HG03280 (cell line): ENCODE results near the gene DLK1.

Experiments
- ATAC-seq: cut with Tn5 transposase; IDR thresholded peaks from one replicate; pipeline ENCODE4 v1.9.1; 2021; ENCODE audit warnings: mild to moderate bottlenecking, moderate library complexity; ENCODE audit not compliant: unreplicated experiment

DLK1 gene

DNA sequence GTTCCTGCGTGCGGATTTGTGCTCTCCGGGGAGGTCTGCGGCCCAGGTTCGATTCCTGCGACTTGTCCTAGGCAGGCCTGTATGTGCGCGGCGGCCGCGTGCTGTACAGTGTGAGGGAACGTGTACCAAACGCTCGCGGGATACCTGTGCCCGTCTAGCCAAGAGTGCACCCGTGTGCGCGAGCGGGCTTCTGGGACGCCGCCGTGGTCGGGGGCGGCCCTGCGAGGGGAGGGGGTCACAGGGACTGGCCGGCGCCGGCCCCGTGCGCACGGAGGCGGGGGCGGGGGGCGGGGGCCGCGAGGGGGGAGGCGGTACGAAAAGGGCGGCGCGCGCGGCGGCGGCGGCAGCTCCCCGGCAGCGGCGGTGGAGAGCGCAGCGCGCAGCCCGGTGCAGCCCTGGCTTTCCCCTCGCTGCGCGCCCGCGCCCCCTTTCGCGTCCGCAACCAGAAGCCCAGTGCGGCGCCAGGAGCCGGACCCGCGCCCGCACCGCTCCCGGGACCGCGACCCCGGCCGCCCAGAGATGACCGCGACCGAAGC is at the start of gene DLK1:
Gene DLK1, plus strand, starts transcription at position 343 of the 536 bp plus-strand sequence. Its CDS starts 177 bp downstream, at position 520.
- ATAC-seq: no peak

DNA sequence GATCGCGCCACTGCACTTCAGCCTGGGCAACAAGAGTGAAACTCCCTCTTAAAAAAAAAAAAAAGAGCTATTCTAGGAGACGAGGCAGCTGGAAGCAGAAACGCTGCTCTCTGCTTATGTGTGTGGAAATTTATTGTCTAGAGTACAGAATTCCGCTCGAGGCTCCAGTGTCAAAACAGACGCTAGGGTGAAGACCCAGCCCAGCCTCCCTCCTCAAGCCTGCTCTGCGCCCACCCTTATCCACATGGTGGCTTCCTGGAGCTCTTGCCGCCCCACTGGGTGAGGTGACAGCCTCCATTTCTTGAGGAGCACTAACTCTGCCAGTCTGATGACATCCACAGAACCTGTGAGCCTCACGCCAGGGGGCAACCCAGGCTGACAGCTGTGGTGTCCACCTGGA is 49.5 kb upstream of the DLK1 start:
- ATAC-seq: no peak

DNA sequence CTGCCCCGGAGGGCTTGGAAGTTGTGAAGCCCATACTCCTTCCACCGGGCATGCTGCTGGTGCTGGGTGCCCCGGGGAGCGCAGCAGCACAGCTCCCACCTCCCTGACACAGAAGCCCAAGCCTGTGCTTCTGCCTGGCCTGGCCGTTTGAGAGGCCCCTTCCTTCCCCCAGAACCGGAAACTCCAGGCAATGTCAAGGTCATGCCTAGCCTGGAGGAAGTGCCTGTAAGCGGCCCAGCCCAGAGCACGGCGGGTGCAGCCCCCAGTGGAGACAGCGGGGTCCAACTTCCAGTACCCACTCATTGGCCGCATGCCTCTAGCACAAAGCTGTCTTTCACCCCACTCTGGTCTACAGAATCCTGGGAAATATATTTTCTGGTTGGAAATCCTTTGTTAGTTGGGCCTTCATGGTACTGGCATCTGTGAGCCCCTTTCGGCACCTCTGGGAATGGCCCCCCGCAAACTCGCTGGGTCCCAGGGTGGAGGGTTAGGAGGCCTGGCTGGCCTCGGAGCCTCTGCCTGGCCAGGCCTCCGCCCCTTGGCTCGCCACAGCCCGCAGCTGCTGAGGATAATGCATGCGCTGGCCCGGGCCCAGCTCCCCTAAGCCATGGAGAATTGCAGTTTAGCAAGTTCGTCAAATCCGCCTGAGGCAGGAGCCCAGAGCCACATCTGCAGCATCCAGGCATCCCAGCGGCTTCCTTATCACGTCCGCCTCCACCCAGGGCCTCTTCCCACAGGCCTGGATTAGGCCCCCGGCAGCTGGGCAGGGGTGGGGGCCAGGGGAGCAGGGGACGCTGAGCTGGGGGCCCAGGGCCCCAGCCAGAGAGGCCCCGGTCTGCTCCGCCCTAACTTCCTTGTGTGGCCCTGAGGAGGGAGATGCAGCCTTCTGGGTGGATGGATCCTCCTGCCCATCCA is 48.9 kb upstream of the DLK1 start:
- no peak for ATAC-seq

DNA sequence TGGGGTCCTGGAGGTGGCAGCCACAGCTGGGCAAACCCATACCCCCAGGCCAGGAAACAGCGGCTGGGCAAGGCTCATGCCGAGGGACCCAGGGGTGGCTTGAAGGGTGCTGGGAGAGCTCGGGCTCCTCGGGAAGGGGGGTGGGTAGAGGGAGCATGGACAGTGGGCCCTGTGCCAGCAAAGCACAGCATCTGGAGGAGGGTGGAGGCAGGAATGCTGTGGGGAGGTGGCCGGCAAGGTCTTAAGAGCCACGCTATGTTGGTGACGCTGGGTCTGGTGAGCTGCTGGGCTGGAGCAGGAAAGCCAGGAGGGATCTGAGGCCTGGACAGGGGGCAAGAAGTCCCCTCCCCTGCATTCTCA is 48.2 kb upstream of the DLK1 start:
- no peak for ATAC-seq

DNA sequence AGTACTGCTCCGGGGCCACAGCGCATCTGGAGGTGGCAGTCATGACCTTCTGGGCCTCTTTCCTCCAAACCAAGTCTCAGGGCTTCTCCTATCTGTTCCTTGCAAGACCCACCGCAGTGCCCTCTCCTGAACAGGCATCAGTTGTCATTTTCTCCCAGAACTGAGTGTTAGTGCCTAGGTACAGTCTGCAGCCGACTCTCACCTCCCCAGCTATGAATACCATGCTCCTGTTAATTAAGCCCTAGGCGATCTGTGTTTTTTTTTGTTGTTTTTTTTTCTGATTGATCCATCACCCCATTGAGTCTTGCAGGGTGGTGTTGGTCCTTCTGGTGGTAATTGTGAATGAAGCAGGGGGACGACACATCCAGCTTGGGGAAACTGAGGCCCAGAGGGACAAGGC is 47.5 kb upstream of the DLK1 start:
- ATAC-seq: no peak

DNA sequence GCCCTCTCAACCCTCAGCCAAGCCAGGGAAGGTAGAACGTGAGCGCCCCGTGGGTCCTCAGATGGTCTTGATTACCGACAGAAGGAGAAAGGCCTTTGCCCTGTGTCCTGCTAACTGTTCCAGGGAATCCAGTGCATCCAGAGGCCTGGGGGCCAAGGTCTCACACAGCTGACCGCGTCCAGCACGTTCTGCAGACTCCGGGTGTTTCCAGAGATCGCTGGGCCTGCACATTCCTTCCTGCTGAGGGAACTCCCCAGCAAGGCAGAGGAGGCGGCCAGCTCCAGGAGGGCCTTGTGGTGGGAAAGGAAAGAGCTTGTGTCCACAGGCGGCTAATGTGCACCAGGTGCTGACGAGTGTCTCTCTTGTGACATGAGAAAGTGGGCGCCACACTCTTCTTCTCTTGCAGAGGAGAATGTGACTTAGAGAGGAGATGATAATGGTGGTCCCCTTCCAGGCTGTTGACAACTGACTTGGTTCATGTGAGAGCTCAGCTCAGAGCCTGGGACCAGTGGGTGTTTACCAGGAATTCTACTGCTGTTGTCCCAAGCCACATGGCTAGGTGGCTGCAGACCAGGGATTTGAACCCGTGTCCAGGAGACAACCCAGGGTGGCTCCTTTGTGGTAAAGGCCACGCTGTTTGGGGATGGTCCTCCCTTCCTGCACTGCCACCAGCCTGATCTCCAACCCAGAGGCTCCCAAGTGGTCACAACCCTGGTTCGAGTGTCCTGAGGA is 46.8 kb upstream of the DLK1 start:
- no peak for ATAC-seq

DNA sequence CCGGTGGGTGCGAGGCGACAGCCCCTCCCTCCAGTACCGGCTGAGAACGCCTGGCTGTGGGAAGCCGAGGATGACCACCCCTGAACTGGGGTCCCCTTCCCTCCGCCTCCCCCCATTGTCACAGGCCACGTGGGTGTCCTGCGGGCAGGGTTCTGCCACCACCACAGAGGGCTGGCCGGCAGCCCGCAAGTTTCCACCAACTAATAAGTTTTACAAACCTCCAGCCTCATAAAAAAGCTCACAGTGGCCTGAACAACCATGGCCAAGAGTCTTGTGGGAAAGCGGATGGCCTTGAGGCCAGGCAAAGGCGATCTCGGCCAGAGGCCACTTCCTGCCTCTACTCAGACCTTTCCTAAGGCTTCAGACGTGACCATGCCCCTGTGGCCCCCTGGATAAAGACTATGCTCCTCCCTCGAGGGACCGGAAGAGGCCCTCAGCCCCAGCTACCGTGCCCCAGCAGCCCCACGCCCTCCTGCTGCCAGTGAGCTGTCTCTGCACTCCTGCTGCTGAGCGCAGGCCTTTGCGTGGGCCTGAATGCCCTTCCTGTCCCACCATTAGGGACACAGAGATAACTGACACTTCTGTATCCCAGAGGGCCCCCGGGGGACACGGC is 46.1 kb upstream of the DLK1 start:
- no peak for ATAC-seq

DNA sequence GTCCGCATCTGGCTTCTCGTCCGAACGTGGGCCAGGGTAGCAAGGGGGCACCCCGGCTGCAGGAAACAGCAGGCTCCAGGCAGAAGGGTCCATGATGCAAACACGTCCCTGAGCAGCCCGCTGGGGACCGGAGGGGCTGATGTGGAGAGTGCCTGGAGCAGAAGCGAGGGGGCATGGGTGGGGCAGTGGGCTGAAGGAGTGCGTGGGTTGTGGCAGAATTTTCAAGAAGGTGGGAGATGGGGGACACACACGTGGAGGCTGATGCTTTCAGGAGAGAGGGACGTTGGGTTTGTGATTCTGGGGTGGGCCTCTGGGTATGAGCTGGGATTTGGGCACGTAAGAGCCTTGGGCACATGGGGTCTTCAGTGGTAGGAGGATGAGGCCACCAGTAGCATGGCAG is 45.6 kb upstream of the DLK1 start:
- no peak for ATAC-seq

DNA sequence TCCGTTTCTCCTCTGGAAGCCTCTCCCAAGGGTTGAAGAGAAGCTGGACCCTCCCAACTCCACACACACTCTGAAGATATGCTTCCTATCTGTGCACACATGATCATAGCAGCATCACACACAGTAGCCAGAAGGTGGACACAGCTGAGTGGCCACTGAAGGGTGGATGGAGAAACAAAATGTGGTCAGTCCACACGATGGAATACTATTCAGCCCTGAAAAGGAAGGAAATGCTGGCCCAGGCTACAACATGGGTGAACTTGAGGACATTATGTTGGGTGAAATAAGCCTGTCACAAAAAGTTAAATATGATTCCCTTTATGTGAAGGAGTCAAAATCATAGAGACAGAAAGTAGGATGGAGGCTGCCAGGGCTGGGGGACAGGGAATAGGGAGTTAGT is 43.9 kb upstream of the DLK1 start:
- no peak for ATAC-seq

DNA sequence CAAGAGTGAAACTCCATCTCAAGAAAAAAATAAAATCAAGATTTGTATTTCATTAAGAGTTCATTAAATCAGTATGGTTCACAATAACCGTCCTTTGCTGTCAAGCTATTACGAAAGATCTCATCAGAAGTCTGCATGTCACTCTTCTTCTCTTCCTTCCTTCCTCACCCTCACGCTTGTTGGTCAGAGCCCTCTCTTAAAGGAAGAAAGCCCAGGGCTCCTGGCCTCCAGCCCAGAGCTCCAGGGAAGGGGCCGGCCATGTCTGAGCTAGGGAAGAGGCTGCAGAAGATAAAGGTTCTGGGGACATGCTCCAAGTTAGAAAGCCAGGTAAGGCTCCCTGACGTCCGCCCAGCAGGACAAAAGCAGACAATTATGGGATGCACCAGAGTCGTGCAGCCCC is 43.1 kb upstream of the DLK1 start:
- ATAC-seq: no peak

DNA sequence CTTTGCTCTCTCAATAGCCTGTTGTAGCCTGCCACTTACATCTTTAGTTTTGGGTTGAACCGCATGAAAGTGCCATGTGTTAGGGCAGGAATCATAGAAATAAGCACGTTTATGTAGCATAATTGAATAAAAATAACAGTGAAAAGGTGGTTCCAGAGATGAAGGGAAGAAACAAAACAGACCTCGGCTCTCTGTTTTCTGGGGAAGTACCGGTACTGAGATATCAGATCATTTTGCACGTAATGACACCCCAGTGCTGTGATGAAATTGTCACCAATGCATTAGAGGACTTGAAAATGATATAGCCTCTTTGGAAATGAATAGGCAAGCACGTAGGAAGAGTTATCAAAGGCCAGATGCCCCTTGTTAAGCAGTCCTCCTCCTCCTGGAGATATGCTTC is 42.5 kb upstream of the DLK1 start:
- ATAC-seq: no peak

DNA sequence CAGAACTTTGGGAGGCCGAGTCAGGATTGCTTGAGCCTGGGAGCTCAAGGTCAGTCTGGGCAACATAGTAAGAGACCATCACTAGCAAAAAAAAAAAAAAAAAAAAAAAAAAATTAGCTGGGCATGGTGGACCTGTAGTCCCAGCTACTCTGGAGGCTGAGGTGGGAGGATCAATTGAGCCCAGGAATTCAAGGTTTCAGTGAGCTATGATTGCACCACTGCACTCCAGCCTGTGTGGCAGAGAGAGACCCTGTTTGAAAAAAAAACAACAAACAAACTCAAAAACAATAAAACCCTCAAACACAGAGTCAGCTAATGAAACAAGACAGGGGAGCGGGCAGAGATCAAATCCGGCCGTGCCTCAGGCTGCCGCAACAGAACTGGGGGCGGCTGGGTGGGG is 41.7 kb upstream of the DLK1 start:
- no peak for ATAC-seq

DNA sequence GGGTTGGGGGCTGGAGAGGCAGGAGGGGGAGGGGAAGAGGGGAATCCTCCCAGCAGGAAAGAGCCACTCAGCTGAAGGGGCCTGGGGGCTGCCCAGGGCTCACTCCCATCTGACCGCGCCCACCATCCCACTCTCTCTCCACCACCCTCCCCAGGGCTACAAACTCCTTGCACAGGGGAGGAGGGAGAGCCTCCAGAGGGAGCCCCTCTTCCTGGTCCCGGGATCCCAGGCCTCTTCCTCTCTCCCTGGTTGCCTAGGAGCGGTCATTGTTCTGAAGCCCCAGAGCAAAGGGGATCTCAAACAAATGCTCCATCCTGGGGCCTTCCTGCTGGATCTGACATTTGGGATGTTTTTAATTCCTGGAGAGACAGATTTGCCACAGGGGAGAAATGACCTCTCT is 39.8 kb upstream of the DLK1 start:
- ATAC-seq: no peak

DNA sequence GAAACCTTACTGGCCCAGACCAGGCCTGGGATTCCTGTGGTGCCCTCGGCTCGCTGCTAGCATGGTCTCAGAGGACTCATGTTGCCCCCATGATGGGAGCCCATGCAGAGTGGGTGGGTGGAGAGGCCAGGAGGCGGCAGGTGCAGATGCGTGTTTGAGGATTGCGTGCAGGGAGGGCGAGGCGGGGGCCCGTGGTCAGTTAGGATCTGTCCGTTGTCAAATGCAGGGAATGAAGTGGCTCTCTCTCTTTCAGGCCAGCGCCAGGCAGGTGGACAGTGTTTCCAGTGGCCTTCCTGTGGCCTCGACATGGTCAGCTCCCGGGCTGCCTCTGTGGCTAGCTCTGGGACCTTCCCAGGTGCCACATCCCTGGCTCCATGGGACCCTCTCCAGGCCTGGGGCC is 39.3 kb upstream of the DLK1 start:
- ATAC-seq: no peak

DNA sequence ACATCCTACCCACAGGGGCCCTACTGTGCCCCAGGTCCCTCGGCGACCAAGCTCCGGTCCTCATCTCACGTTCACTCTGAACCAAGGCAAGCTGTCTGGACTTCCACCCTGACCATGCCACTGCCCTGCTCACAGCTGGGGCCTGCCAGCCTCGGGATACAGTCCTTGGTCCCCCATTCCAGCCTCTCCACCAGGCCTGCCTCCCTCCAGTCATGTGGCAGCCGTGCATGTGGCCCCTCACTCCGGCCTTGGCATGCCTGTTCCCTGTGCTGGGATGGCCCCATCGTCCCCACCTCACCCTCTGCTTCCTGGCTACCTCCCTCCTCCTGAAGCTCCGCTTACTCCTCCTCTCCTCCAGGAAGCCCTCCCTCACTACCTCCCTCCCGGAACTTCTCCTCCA is 38.6 kb upstream of the DLK1 start:
- ATAC-seq: no peak

DNA sequence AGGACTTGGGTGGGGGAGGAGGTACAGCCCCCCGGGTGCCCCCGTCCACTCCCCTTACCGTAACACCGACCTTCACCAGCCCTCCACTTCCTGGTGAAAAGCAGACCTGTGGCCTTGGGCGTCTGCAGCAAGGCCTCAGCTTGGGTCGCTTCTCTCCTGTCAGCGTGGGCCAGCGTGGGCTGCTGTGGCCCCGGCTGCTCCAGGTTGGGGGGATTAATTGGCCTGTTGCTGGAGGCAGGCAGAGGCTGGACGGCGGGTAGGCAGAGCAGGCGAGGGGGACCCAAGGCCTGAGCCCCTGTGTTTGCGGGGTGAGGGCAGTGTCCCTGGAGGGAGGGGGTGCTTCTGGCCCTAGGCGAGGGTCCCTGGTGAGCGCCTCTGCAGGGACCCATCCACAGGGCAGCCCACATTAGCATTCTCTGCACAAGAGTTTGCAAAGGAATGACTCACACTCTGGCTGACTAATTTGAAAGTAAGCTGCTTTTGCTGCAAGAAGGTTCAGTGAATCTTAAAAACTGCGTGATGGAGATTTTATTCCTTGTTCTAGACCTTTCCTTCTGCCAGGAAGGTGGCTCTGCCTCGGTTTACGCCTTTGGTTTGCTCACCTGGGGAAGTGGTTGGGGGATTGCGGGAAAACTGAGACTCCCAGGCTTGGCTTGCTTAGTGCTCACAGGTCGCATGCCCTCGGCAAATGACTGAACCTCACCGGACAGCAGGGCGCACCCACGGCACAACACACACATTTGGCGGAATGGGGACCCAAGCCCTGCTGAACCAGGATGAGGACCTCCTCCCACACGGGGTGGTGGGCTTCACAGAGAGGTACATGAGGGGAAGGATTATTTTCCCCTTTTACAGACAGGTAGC is 37.9 kb upstream of the DLK1 start:
- ATAC-seq: no peak

DNA sequence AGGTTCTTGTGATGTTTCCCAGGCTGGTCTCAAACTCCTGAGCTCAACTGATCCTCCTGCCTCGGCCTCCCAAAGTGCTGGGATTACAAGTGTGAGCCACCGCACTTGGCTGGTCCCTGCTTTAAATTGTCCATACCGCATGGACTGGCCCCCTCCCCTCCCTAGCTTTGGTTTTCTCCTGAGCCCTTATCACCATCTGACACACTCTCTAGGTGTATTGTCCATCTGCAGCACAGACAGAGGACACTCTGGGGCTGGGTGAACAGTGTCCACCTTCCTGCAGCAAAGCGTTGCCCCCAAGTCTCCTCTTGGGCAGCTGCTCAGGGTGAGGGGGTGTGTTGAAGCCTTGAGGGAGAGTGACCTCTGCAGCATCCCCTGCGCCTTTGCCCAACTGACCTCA is 36.0 kb upstream of the DLK1 start:
- no peak for ATAC-seq

DNA sequence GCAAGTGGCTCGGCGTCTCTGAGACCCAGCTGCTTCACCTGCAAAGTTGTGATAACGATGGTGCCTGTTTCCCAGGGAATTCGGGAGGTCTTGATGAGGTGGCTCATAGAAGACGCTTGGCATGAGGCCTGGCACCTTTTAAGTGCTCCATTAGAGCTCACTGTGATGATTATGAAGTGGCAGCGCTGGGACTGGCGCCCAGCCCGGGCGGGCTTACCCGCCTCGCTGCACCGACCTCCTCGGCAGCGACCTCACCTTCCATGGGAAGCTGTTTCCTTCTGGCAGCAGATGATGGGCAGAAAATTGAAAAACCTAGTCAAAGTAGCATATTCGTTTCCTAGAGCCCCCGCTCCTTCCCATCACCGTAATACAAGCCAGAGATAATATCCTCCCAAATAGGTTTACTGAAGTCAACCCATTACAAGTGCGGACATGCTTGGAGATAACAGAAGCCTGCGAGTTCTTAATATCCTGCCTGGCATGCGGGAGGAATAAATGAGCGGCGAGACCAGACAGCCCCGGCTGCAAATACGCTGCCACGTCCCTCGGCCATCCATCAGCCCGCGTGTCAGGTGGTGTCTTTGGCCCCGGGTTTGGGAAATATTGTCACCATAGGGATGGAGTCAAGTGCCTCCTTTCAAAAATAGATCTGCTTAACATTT is 35.2 kb upstream of the DLK1 start:
- ATAC-seq: no peak

DNA sequence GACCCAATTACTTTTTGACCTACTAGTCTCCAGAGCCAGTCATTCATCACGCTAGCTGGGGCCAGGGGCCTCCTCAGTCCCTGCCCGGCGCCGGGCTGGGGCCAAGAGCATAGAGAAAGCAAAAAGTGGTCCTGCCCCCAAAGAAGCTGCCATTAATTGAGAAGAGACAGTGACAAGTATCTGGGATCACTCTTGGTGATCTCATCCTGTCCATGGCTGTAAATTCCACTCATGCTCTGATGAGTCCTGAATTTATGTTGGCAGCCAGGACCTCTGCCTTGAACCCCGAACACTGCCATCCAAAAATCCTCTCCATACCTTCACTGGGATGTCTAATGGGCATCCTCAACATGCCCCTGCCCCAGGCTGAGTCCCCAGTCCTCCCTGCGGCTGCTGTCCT is 34.4 kb upstream of the DLK1 start:
- ATAC-seq: no peak

DNA sequence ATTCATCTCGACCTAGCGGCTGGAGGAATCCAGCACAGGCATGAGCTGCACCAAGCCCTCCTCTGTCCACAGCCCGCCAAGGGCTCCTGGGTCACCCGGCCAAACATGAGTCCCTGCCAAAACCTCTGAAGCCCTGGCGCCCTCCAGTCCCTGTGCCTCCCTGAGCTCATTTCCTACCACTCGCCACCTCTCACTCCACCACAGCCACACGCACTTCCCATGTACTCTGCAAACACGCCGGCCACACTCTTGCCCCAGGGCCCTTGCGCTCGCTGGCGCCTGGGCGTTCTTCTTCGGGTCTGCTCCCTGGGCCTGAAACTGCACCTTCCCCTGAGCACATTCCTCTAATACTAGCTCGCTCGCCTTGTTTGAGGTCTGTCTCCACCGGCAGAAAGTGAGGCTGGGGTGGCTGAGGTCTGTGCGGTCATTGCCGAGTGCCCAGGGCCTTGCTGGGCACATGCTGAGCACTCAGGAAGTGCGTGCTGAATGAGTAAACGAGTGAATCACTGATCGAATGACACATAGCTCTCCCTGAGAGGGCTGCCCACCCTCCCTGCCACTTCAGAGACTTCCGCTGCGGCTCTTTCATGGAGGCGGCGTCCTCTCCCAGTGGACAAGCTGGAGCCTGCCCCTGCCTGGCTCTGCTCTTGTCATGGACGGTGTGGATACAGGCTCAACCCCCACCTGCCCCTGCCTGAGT is 33.7 kb upstream of the DLK1 start:
- no peak for ATAC-seq
